Stimulated activated CD4-positive, alpha-beta T cell treated with anti-CD3 and anti-CD28 coated beads, Interleukin-15, amount 100 ng/mL, for 1 hour (primary cell): ENCODE results near the gene TBC1D2B.
"Not testable (repeated sequence)": the region's sequence is repeated elsewhere in the genome, so short reads cannot be mapped to it uniquely, and the experiment has no call there.

Source experiments
- DNase-seq, 2 donors: peaks; one replicate each; pipeline ENCODE4 v3.0.0-alpha.2; 2020; ENCODE audit warnings: low read depth in 1 of 2, low spot score in 1 of 2

TBC1D2B gene

DNA sequence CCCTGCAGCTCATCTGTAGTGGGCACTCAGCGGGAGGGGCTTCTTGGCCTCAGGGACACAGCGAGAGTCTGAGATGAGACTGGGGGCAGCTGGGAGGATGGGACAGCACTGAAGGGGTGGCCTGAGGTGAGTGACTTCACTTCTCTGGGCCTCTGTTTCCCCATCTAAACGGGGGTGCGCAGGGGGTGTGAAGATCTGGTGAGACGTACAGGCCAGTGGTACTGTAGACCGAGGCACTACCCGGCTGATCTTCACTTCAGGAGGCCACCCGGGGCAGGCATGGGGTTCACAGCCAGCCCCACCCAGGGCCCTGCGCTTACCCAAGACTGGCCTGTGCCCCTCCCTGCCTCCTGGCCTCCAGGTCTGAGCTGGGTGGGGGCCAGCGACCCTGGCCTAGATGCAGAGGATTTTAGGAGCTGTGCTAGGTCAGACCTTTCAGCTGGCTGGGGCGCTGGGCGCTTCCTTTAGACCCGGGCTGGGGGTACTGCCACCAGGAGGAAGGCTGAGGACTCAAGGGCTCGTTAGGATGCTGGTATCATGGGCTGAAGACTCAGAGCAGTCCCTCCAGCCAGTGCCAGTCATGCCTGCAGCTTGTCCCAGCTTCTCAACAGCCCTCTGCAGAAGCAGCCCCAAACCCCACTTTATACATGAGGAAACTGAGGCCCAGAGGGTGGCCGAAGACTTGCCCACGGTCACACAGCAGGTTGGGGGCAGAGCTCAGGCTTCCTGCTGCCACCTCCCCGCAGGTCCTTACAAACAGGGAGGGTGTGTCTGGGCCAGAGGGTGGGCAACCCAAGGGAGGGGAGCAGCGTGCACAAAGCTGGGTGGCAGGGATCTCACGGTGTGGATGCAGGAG lies 99.4 kb downstream of the TBC1D2B start:
- DNase-seq: not testable (repeated sequence)

DNA sequence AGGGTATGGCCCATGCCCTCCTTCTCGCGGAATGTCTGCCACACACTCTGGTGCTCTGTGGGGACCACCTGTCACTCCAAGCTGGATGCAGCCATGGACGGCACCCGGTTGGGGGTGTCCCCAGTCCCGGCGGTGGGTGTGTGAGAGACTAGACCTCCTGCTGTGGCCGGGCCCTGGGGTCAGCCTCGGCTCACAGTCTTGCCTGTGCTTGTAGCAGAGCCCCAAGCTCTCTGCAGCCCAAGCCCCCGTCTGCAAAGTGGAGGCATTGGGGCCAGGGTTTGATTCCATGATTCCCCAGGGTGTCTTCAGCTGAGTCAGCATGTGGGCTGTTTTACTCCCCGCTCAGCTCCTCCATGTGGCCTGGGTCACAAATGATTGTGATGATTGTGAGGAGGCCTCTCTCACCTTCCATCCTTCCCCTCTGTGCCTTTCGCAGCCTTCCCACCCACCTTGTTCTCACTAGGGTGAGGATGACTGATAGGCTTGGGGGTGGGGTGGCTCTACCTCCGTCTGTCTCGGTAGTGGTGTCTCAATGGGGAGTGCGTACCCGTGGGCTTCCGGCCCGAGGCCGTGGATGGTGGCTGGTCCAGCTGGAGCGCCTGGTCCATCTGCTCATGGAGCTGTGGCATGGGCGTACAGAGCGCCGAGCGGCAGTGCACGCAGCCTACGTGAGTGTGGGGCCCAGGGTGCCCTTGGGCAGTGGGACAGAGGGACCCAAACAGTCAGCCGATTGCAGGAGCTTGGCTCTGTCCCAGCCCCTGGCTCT lies 100.6 kb downstream of the TBC1D2B start:
- not testable (repeated sequence) for DNase-seq

DNA sequence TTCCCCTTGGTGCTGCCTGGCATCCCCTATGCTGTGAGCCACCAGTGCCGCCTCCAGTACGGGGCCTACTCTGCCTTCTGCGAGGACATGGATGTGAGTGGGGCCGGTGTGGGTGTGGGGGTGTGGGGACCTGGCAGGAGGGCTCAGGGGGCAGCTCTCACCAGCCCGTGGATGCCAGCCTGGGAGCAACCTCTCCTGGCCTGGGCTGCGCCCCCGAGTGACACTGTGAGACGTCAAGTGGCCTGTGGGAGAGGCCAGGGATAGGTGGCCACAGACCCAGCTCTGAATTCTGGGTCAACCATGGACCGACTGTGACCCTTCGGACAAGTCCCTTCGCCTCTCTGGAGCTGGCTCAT lies 101.4 kb downstream of the TBC1D2B start:
- DNase-seq: not testable (repeated sequence)

DNA sequence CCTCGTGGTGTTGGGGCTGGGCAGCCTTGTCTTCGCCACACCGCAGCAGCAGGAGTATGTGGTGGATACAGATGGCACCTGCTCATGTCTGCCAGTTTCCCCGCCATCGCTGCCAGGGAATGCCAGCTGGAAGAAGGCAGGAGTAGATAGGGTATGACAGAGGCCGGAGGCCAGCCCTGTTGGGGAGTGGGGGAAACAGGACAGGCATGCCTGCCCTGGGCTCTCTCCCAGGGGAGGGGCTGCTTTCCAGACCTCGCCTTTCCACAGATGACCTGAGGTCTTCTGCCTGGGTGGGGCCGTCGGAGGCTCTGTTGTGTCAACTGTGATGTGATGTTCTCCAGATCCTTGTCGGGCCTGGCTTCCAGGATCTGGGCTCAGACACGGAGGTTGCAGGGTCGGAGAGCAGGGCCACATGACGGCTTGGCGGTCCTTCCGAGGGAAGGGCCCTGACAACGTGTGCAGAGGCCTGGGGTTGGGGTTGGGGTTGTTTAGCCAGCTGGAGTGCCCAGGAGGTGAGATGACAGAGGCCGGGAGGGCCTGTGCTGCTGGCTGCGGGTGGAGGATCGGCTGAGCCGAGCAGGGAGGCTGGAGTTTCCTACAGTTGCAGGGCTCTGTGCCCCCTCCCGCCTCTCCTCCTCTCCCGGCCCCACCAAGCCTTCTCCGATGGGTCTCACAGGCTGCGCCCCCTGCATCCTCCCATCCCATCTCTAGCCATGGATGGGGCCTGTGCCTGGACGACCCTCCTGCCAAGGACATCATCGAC lies 102.0 kb downstream of the TBC1D2B start:
- DNase-seq: no peak

DNA sequence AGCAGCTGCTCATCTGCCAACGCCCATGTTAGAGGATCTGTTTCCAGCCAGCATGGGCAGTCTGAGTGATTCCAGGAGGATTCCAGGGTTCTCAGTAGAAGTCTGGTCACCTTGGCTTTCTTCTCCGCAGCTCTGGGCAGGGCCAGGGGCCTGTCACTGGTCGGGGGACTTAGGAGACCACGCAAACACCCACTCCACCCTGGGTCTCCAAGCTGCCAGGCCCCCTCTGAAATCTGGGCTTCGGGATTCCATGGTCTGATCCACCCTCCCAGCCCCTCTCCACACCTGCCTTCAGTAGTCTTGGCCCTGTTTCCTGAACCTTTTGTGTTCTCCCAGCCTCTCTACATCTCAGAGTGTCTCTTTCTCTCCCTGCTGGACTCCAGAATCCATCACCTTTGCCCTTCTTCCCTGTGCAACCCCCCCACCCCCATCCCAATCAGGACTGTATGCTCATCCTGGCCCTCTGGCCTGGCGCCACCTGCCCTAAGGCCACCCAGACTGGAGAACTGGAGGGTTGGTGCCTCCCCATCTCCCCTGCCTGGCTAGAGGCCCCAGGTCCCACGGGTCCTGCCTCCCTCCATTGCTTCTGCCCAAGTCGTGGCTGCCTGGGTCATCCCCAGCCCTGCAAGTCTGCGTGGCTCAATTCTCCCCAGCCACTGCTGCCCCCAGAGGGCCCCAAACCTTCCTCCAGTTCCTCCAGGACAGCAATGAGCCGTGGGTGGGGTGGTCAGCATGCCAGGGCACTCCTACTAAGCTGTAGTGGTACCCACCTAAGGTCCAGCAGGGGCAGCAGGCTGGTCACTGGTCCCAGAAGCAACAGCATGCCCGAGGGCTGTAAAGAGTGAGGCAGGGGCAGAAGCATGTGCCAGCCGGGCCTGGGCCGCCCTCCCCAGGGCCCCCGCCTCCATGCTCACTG lies 102.8 kb downstream of the TBC1D2B start:
- DNase-seq: no peak

DNA sequence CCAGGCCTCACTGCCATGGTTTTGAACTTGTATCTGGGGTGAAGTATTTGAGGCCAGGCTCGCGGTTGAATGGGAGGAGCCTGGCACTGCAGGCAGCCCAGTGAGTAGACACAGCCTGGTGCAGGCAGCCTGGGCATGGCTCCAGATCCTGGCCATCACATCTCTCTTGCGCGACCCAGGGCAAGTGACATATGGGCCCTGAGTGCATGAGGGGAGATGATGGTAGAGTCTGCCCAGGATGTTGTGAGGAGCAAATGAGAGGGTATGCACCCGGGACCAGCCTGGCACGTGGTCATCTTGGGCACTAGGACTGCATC lies 103.5 kb downstream of the TBC1D2B start:
- DNase-seq: no peak

DNA sequence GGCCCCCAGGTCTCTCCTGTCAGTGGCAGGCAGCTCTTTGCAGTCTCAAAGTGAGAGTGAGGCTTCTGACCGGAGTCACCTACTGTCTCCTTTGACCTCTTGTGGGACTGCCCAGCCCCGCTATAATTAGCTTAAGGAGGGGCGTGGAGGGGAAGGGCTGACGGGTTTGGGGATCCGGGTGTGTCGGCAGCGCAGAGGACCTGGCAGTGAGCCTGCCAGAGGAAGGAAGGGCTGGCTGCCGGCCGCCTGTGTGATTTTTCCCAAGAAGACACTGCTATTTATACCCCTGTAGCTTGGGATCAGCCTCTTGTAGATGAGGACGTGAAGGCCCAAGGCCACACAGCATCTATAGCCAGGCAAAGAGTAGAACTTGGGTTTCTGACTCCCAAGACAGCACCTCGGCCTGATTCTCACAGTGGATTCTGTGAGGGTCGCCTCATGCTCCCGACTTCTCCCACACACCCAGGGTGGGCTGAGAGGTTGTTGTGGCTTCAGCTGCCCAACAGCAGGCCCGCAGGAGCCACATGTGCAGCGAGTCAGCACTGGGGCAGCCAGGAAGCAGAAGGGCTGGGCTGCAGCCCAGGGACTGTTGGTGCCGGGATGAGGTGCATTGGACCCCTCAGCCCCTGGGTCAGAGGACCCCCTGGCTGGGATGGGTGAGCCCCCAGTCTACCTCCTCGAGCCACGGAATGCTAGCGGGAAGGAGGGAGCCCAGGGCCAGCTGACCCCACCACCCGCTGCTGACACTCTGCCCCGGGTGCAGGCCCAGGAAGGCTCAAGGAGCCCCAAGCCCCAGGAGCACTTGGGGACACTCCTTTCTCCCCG lies 104.0 kb downstream of the TBC1D2B start:
- not testable (repeated sequence) for DNase-seq

DNA sequence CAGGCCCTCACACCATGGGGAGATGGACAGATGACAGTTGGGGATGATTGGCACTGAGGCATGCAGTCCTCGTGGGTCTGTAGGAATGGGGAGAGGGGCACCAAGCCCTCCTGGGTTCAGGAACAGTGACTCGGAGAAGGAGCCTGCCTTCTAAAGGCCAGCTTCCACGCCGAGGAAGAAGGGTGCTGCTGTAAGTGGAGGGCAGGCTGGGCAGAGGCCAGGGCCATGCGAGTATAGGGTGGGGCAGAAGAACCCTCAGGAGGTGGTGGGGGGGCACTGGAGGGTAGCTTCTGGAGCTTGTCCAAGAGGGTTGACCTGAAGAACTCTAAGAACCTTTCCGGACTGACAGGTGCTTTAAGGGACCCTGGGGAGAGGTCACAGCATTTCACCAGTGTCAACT lies 104.8 kb downstream of the TBC1D2B start:
- not testable (repeated sequence) for DNase-seq

DNA sequence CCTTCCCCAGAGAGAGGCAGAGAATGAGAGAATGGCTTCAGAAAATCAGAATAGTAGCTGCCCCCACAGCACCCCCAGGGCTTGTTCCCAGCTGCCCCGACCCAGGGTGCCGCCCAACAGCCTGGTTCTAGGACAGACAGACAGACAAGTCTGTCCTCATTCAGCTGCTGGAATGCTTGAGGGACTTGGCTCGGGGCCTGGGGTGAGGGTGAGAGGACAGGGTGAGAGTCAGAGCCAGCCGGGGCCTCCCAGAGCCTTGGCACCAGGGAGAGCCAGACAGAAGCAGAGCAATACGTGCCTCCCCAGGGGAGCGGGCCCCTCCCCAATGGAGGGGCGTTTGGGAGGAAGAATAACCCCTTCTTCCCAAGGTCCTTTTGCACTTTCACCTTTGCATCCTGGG lies 105.6 kb downstream of the TBC1D2B start:
- not testable (repeated sequence) for DNase-seq

DNA sequence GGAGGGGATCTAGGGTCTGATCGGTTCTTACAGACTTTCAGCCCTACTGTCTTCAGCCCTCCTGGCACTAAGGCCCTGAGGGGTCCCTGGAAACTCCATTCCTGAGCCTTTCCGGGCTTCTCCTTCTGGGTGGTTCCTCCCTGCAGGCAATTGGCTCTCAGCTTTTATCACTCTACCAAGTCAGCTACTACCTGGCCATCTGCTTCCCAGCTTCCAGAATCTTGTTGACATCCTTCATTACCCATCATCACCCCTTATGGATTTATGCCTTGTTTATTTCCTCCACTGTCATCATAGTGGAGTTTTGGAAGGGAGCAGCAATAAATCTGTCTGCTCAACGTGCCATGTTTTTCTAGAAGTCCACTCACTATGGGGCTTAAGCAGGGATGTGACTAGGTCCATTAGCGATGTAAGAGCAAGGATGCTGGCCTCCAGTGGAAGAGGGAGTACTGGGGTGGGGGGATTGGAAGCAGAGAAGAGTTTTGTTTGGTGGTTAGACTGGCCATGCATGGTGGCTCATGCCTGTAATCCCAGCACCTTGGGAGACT lies 106.6 kb downstream of the TBC1D2B start:
- DNase-seq: not testable (repeated sequence)

DNA sequence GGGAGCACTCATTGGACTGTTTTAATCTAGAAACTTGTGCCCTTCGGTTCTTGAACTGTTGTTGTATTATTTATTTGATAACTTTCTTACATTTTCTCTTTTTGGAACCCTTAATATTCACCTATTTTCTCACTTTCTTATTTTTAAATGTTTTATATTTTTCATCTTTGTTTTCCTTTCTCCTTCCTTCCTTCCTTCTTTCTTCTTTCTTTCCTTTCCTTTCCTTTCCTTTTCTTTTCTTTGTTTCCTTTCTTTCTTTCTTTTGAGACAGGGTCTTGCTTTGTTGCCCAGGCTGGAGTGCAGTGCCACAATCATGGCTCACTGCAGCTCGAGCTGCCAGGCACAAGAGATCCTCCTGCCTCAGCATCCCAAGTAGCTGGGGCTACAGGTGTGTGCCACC lies 108.5 kb downstream of the TBC1D2B start:
- no peak for DNase-seq

DNA sequence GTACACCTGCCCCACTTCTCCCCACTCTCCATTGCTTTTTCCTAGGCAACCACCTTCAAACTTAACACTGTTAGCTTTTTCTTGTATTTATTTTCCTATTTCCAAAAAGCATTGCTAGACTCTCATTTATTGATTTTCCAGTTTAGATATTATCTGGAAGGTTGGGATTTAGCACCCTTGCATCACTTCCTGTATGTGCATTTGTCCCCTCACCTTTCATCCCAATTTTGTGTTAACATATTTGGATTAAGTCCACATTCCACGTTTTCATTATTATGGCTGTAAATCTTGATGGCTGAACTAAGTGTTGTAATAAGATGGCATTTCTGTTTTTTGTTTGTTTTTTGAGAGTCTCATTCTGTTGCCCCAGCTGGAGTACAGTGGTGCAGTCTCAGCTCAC lies 109.7 kb downstream of the TBC1D2B start:
- no peak for DNase-seq

DNA sequence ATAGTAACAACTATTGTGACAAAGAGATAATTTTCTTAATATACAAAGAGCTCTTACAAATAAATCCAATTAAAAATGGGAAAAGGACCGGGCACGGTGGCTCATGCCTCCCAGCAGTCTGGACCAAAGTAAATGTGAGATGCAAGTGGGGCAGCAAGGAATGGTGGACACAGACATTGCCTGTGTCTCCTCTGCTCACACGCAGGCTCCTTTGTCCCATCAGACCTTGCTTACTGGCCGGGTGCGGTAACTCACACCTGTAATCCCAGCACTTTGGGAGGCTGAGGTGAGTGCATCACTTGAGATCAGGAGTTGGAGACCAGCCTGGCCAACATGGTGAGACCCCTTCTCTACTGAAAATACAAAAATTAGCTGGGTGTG lies 110.3 kb downstream of the TBC1D2B start:
- not testable (repeated sequence) for DNase-seq

DNA sequence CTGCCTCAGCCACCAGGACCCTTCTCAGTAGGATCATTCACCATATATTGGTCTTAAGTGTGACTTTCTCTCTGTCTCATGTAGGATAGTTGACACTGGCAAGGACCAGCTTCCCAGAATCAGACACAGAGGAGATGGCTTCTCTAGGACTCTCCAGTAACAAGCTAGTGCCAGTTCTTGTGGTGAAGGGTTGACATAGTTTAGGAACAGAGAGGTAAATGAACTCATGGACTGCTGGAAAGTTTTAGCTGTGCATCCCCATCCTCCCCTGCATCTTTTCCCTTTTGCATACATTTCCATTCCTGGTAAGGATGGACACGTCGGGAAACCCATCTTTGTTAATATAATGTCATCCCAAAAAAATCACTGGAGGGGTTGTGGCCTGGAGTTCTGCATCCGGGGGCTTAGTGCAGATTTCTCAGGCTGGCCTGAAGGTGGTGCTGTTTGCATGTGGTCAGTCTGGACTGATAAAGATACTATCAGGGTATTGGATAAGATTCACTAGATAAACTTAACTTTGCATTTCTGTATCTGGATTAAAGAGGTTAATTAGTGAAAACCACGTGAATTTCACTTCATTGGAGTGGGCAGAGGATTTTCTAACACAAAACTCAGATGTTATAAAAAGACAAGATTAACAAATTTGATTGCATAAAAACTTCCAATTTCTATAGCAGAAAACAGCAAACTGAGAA lies 110.8 kb downstream of the TBC1D2B start:
- DNase-seq: peak; percentile 18 to 29

DNA sequence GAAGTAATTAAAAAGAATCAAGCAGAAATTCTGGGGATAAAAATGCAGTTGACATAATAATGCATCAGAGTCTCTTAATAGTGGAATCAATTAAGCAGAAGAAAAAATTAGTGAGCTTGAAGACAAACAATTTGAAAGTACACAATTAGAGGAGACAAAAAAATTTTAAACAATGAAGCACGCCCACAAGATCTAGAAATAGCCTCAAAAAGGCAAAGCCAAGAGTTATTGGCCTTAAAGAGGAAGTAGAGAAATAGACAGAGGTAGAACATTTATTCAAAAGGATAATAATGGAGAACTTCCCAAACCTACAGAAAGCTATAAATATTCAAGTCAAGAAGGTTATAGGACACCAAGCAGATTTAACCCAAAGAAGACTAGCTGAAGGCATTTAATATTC lies 113.3 kb downstream of the TBC1D2B start:
- DNase-seq: no peak

DNA sequence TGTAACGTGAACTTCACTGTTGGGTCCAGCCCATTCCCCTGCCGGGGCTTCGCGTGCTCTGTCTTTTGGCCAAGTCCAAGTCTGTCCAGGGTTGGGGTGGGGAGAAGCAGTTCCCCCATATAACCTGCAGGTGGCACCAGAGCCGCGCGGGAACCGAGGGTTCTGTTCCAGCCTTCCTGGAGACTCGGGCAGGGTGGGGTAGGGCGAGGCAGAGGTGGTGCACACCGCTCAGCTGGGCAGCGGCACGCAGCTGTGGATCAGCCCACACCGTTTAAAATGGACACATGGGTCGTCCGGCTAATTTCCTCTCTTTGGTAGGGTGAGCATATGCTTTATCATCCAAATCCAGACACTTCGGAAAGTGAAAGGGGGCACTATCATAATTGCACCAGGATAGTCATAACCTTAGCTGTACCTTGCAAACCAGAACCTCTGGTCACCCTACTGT lies 118.1 kb downstream of the TBC1D2B start:
- DNase-seq: peak; percentile 54 to 63

DNA sequence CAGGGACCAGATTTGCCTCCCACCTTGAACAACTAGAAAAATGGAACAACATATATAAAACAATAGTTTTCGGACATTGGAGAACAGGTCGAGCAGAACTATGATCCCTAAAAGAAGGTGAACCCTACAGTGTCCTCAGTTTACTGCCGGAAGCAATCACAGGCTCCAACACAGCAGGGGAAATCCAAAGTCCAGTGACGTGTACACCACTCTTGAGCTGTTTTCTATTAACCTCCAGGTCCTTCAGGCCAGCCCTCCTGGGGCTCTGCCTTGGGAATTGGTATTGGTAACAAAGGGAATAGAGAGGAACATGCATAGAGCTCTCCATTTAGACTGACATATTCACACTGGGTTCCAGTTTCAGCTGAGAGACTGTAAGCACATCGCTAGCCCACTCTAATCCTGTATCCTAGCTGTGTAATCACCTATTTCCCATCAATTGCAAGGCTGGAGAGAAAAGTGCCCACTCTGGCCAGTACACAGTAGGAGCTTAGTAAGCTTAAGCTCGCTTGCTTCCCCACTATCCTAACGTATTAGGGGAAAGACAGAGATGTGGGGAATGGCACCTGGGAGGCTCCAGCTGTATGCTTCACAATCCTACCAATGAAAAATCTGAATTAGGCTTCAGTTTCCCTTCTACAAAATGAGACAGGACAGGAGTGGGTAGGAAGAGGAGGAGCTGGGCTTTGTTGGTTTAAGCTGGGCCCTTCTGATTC lies 118.6 kb downstream of the TBC1D2B start:
- not testable (repeated sequence) for DNase-seq

DNA sequence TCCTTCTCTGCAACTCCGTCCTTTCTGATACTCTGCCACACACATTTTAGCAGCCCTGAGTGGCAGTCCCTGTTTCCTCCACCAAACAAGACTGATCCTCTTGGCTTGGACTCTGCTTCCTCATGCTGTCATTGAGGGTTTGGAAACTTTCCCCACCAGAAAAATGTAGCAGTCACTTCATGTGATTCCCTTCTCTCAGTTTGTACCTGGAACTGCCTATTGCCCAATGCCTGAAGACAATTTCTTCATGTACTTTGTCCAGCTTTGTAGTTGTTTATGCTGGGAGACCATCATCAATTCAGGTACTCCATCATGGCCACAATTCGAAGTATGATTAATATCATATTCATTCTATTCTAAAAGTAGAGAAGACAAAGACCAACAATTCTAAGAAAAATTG lies 119.5 kb downstream of the TBC1D2B start:
- not testable (repeated sequence) for DNase-seq
